HFF-Myc (cell line): ENCODE data around the gene ZYG11A.
"Not testable (repeated sequence)": the region's sequence is repeated elsewhere in the genome, so short reads cannot be mapped to it uniquely, and the experiment has no call there.

ENCODE experiments used
- DNase-seq: peaks from one replicate; pipeline ENCODE4 v3.0.0-alpha.2; 2011; ENCODE audit warnings: low read depth; ENCODE audit errors: extremely low read depth
- H3K4me3 ChIP-seq: replicated peaks from 2 replicates; pipeline ENCODE4 v1.5.1; 2011; ENCODE audit warnings: low read depth, mild to moderate bottlenecking, control low read depth, low read length
- TF ChIP-seq, protein P1 (sequence below): IDR thresholded peaks from 2 replicates; pipeline ENCODE4 v1.5.1; 2012; ENCODE audit warnings: mild to moderate bottlenecking, low read depth, low read length, control low read depth; ENCODE audit errors: missing control alignments

Gene ZYG11A

DNA sequence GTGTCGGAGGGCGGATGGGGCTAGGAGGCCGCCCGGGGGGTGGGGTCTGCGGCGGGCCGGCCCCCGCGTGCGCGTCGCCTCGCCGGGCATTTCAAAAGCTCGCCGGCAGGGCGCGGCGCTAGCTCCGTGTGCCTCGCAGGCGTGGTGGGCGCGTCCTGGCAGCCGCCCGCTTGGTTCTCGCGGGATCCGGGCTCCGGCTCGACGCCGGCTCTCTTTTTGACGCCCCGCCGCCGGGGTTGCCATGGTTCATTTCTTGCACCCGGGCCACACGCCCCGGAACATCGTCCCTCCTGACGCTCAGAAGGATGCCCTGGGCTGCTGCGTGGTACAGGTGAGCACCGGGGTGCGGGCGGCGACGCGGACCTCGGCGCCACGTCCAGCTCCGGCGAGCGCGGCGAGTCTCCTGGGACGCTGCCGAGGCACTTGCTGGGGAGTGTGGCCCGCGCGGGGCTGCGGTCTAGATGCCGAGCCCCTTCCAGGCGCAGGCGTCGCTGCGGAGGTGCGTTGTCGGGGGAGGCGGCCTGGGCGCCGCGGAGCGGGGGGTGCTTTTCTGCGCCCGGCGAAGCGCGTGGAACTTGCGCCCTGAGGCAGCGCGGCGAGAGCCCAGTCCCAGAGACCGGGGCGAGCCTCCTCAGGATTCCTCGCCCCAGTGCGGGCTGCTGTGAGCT is at the start of gene ZYG11A:
Gene ZYG11A (plus strand): TSS at position 118 of the 668 bp plus-strand sequence. CDS start 124 bp downstream, at position 242.
- peak within 1 kb of the TSS; percentile 64 for H3K4me3 ChIP-seq
- peak; percentile 21 for DNase-seq
- TF ChIP-seq, protein P1, sequence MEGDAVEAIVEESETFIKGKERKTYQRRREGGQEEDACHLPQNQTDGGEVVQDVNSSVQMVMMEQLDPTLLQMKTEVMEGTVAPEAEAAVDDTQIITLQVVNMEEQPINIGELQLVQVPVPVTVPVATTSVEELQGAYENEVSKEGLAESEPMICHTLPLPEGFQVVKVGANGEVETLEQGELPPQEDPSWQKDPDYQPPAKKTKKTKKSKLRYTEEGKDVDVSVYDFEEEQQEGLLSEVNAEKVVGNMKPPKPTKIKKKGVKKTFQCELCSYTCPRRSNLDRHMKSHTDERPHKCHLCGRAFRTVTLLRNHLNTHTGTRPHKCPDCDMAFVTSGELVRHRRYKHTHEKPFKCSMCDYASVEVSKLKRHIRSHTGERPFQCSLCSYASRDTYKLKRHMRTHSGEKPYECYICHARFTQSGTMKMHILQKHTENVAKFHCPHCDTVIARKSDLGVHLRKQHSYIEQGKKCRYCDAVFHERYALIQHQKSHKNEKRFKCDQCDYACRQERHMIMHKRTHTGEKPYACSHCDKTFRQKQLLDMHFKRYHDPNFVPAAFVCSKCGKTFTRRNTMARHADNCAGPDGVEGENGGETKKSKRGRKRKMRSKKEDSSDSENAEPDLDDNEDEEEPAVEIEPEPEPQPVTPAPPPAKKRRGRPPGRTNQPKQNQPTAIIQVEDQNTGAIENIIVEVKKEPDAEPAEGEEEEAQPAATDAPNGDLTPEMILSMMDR = no peak

DNA sequence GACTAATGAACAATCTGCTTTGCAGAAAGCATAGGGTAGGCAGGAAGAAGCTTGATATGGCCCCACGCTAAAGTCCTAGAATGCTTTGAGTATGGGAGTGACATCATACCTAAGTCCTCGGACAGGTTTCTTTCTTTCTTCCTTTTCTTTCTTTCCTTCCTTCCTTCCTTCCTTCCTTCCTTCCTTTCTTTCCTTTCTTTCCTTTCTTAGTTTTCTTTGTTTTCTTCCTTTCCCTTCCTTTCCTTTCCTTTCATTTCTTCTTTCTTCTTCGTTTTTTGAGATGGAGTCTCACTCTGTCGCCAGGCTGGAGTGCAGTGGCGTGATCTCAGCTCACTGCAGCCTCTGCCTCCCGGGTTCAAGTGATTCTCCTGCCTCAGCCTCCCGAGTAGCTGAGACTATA is 48.8 kb upstream of the ZYG11A start:
- DNase-seq = not testable (repeated sequence)

DNA sequence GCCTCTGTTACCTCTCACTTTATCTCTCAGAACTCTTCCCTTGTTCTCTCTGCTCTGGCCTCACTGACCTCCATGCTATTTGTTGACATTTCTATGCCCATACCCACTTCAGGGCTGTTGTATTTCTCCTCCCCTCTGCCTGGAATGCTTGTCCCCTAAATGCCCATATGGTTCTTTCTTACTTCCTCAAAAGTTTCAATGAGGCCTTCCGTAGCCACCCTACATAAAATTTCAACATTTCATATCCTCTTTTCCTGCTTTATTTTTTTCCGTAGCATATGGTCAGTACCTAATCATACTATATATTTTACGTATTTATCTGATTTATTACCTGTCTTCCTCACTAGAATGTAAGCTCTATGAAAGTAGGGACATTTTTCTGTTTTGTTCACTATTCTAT is 47.1 kb upstream of the ZYG11A start:
- TF ChIP-seq, protein P1 = no peak
- DNase-seq = no peak
- no peak overlapping the region for H3K4me3 ChIP-seq

More for the DNA sequence above, 48.8 kb upstream of the ZYG11A start:
- not testable (repeated sequence) for H3K4me3 ChIP-seq

DNA sequence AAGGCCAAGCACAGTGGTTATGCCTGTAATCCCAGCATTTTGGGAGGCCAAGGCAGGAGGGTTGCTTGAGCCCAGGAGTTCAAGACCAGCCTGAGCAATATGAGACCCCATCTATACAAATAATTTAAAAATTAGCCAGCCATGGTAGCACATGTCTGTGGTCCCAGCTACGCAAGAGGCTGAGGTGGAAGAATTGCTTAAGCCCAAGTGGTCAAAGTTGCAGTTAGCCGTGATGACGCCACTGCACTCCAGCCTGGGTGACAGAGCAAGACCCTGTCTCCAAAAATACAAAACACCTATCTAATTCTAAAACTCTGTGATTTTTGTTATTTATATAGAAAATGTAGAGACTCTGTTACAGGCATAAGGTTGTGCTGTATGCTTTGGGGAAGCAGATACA is 44.2 kb upstream of the ZYG11A start:
- H3K4me3 ChIP-seq = no peak overlapping the region
- no peak for DNase-seq
- TF ChIP-seq, protein P1 = no peak

DNA sequence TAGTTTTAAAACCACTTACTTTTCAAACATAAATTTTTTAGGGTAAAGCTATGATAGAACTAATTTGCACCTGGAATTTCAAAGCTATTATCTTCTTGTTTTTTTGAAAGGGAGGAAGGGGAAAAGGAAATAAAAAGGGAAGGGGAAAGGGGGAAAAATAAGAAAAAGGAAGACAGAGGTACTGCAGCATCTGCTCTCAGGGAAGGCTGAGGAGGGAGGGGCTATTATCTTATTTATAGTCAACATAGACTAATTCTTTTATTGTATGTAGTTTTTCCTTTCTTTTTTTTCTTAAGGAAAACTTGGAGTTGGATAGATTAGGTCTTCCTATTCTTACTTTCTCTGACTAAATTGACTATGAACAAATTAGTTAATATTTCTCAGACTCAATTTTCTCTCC is 41.5 kb upstream of the ZYG11A start:
- TF ChIP-seq, protein P1 = no peak
- H3K4me3 ChIP-seq = no peak overlapping the region
- DNase-seq = no peak

DNA sequence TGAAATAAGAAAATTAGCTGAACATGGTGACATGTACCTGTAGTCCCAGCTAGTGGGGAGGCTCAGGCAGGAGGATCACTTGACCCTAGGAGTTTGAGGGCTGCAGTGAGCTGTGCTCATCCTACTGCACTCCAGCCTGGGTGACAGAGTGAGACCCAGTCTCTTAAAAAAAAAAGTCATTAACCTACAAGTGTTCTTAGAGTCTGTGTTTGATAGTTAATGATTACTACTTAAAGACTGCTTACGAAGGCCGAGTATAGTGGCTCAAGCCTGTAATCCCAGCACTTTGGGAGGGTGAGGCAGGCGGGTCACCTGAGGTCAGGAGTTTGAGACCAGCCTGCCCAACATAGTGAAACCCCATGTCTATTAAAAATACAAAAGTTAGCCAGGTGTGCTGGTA is 38.5 kb upstream of the ZYG11A start:
- DNase-seq, H3K4me3 ChIP-seq: not testable (repeated sequence)

DNA sequence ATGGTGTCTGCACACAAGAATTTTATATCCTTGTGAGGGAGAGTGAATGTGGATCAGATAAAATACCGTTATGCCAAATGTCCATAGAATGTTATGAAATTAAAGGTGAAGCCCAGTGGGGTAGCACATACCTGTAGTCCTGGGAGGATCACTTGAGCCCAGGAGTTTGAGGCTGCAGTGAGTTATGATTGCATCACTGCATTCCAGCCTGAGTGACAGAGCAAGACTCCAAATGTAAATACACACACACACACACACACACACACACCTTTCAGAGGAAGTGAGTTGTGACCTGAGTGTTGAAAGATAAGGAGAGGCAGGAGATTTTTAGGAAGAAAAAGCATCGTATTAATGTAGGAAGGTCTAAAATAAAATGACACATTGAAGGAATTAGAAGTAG is 28.1 kb upstream of the ZYG11A start:
- TF ChIP-seq, protein P1 = no peak
- no peak overlapping the region for H3K4me3 ChIP-seq
- DNase-seq = no peak

DNA sequence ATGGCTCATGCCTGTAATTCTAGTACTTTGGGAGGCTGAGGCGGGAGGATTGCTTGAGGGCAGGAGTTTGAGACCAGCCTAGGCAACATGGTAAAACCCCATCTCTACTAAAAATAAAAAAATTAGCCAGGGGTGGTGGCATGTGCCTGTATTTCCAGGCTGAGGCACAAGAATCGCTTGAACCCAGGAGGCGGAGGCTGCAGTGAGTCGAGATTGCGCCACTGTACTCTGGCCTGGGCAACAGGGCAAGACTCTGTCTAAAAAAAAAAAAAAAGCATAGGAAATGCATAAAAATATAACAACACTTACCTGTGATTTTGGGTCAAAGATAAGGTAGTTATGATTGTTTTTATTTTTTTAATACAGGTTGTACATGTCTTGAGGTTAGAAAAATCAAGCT is 21.7 kb upstream of the ZYG11A start:
- not testable (repeated sequence) for DNase-seq, H3K4me3 ChIP-seq

DNA sequence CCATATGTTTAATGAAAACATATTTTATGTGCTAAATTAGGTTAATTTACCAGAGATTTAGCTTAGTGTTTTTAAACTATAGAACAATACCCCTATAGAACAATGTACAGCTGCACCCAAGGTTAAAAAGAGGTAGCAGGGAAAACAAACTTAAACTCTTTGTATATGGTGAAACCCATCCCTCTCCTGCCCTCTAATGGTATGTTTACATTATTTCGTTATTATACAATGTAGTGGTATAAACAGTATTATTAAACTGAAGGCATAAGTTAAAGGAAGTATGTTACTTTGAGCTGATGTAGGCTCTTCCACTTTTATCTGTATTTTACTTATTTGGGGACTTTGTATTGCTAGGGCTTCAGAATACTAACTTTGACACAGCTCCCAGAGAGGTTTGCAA is 16.7 kb upstream of the ZYG11A start:
- no peak for DNase-seq
- no peak overlapping the region for H3K4me3 ChIP-seq
- TF ChIP-seq, protein P1 = peak; percentile 21
